Measurements from ENCODE around the gene TRPM3. TPM values are rescaled to one million over a fixed set of nuclear protein-coding genes. Genes with fewer than 3 reads are reported as not detected.

The TRPM3 gene
- total RNA-seq, 4 donors from 2014 or later, result 0.27 to 1.2 (median 0.47) TPM; not detected in 1

GRCh38 chr9:70594386-70594944 lies 527.0 kb downstream of the TRPM3 start:
- TF ChIP-seq CTCF (IDR thresholded peaks at IDR 0.05), result no peak
- TF ChIP-seq POLR2AphosphoS5 (IDR thresholded peaks at IDR 0.05), result no peak
- TF ChIP-seq POLR2A (IDR thresholded peaks at IDR 0.05), result no peak
- no peak for TF ChIP-seq EP300 (IDR thresholded peaks at IDR 0.05)
- 94 to 95% methylated on average over 2 of the region's 2 CpGs for WGBS, 2 donors (ENCODE audit: low coverage in 1 of 2)

GRCh38 chr9:70593241-70593640 lies 528.2 kb downstream of the TRPM3 start:
- Histone ChIP-seq H3K9me3 (no peaks in the 10 kb centered on the region), H3K27ac (peak overlapping the region in 2 of 4 donors; percentile 7 to 87), H3K27me3 (no peaks in the 10 kb centered on the region), H3K36me3 (no peaks in the 10 kb centered on the region), H3K4me3 (no peak overlapping the region), H3K4me1 (peaks cover 24 to 50% (median 25%) of the 10 kb centered on the region in 3 donors)
- ATAC-seq, result no peak
- TF ChIP-seq EP300 (IDR thresholded peaks at IDR 0.05) (no peak), POLR2A (IDR thresholded peaks at IDR 0.05) (no peak), CTCF (IDR thresholded peaks at IDR 0.05) (no peak), POLR2AphosphoS5 (IDR thresholded peaks at IDR 0.05) (no peak)

More at GRCh38 chr9:70594386-70594944, 527.0 kb downstream of the TRPM3 start:
- H3K4me1 ChIP-seq, result peaks cover 13 to 38% (median 14%) of the 10 kb centered on the region in 3 donors
- H3K36me3 ChIP-seq, result no peaks in the 10 kb centered on the region
- H3K27ac ChIP-seq, result peak overlapping the region in 3 of 4 donors; percentile 36 to 53 (median 40)
- H3K4me3 ChIP-seq, result no peak overlapping the region
- H3K27me3 ChIP-seq, result no peaks in the 10 kb centered on the region
- ATAC-seq, result peak; percentile 14
- no peaks in the 10 kb centered on the region for H3K9me3 ChIP-seq

- Histone ChIP-seq H3K36me3 (no peaks in the 10 kb centered on the region), H3K4me3 (no peak overlapping the region), H3K9me3 (no peaks in the 10 kb centered on the region), H3K27ac (peak overlapping the region; percentile 85 to 90 (median 88)), H3K27me3 (no peaks in the 10 kb centered on the region), H3K4me1 (peaks cover 43 to 74% (median 43%) of the 10 kb centered on the region in 3 donors)
- WGBS, 2 donors (ENCODE audit: low coverage in 1 of 2), result 0 to 46% methylated on average over 1 to 3 of the region's 3 CpGs
- ATAC-seq, result no peak
- TF ChIP-seq POLR2A (IDR thresholded peaks at IDR 0.05), result no peak
- no peak for TF ChIP-seq CTCF (IDR thresholded peaks at IDR 0.05)
- no peak for TF ChIP-seq EP300 (IDR thresholded peaks at IDR 0.05)
- TF ChIP-seq POLR2AphosphoS5 (IDR thresholded peaks at IDR 0.05), result no peak
Observed at GRCh38 chr9:70590315-70590677, 531.1 kb downstream of the TRPM3 start.

DNA sequence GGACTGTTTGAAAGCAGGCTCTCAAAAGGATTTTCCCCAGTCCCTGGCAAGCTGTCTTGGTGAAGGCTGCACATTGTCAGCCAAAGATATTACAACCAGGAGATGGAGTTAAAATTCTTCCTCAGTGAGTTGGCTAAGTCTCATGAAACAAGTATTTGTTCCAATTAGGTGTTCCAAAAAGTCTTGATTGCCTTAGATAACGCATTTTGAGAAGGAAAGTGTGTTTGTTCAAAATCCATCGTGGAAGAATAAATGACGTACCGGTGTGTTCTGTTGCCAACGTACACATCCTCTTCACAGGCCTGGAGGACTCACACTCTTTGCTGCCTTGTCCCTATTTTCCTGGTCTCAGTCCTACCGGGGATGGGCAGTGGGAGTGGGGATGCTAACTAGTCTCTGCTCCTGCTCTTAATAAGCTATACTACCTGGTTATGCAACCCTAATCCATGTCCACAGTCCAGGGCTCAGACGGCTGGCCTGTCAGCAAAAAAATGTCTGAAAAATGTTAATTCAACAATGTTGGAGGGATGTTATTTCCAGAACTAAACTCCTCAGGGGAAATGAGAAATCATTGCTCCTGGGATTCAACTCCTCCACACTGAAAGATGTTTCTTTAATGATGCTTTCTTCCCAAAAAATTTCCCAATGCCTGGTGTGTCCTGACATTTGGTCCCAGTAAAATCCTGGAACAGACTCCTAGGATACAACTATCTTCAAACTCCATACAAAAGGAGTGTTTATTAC lies 531.7 kb downstream of the TRPM3 start:
- 18 to 24% methylated on average over 5 to 6 of the region's 7 CpGs for WGBS, 2 donors (ENCODE audit: low coverage in 1 of 2)
- Histone ChIP-seq H3K36me3 (no peaks in the 10 kb centered on the region), H3K4me1 (peaks cover 41 to 68% (median 43%) of the 10 kb centered on the region in 3 donors), H3K27ac (peak overlapping the region; percentile 85 to 90 (median 88)), H3K27me3 (no peaks in the 10 kb centered on the region), H3K4me3 (no peak overlapping the region), H3K9me3 (no peaks in the 10 kb centered on the region)
- TF ChIP-seq POLR2A (IDR thresholded peaks at IDR 0.05), result no peak
- TF ChIP-seq POLR2AphosphoS5 (IDR thresholded peaks at IDR 0.05), result peak; percentile 88
- ATAC-seq, result peak; percentile 88

GRCh38 chr9:70588999-70589398 lies 532.4 kb downstream of the TRPM3 start:
- Histone ChIP-seq H3K4me1 (peaks cover 37 to 61% (median 43%) of the 10 kb centered on the region in 3 donors), H3K36me3 (no peaks in the 10 kb centered on the region), H3K27me3 (no peaks in the 10 kb centered on the region), H3K9me3 (no peaks in the 10 kb centered on the region), H3K4me3 (no peak overlapping the region), H3K27ac (peak overlapping the region; percentile 85 to 90 (median 88))
- no peak for ATAC-seq
- TF ChIP-seq CTCF (IDR thresholded peaks at IDR 0.05), result no peak
- TF ChIP-seq EP300 (IDR thresholded peaks at IDR 0.05), result no peak
- no peak for TF ChIP-seq POLR2A (IDR thresholded peaks at IDR 0.05)
- no peak for TF ChIP-seq POLR2AphosphoS5 (IDR thresholded peaks at IDR 0.05)
- 59 to 62% methylated on average over 3 to 4 of the region's 4 CpGs for WGBS, 2 donors (ENCODE audit: low coverage in 1 of 2)
